SIG-M5 (cell line): ENCODE data around the gene RFNG.

Experiments
- DNase-seq: peaks from one replicate; lab custom pipeline; 2025; lab: John Stamatoyannopoulos, UW

RFNG gene

GRCh38 chr17:82051776-82052637 lies at the start of gene RFNG, which contains the start of gene GPS1:
Gene RFNG, minus strand, starts transcription at chr17:82051811. Its CDS starts 45 bp downstream, at chr17:82051766.
Gene GPS1, plus strand, starts transcription at chr17:82051898. Its CDS starts 34 bp downstream, at chr17:82051932.
- no peak for DNase-seq

GRCh38 chr17:82101301-82101715 lies 49.7 kb upstream of the RFNG start:
- DNase-seq: no peak

GRCh38 chr17:82100502-82101298 lies 49.1 kb upstream of the RFNG start:
- DNase-seq: no peak

- no peak for DNase-seq
Observed at GRCh38 chr17:82098939-82099763, 47.5 kb upstream of the RFNG start.

- peak; percentile 53 for DNase-seq
Observed at GRCh38 chr17:82098169-82098938, 46.7 kb upstream of the RFNG start, which contains the start of gene FASN. Gene FASN, minus strand, starts transcription at chr17:82098236. Its CDS starts 1,791 bp downstream, at chr17:82096445.

- DNase-seq: no peak
Observed at GRCh38 chr17:82097919-82098168, 46.2 kb upstream of the RFNG start.

GRCh38 chr17:82097184-82097918 lies 45.7 kb upstream of the RFNG start:
- DNase-seq: no peak

GRCh38 chr17:82096709-82097183 lies 45.1 kb upstream of the RFNG start:
- no peak for DNase-seq

- no peak for DNase-seq
Observed at GRCh38 chr17:82095777-82096708, 44.4 kb upstream of the RFNG start.

GRCh38 chr17:82094931-82095776 lies 43.5 kb upstream of the RFNG start:
- no peak for DNase-seq

GRCh38 chr17:82092995-82093751 lies 41.6 kb upstream of the RFNG start:
- DNase-seq: no peak

GRCh38 chr17:82092628-82092994 lies 41.0 kb upstream of the RFNG start:
- no peak for DNase-seq

GRCh38 chr17:82092094-82092586 lies 40.5 kb upstream of the RFNG start:
- no peak for DNase-seq

- no peak for DNase-seq
Observed at GRCh38 chr17:82091264-82092066, 39.9 kb upstream of the RFNG start.

GRCh38 chr17:82090549-82091263 lies 39.1 kb upstream of the RFNG start:
- no peak for DNase-seq
